Measurements from ENCODE around the gene CRADD. TPM values are rescaled to one million over a fixed set of nuclear protein-coding genes. Genes with fewer than 3 reads are reported as not detected.

Gene CRADD
- polyA plus RNA-seq, 4 donors = 19.0 to 49.4 (median 27.1) TPM

DNA sequence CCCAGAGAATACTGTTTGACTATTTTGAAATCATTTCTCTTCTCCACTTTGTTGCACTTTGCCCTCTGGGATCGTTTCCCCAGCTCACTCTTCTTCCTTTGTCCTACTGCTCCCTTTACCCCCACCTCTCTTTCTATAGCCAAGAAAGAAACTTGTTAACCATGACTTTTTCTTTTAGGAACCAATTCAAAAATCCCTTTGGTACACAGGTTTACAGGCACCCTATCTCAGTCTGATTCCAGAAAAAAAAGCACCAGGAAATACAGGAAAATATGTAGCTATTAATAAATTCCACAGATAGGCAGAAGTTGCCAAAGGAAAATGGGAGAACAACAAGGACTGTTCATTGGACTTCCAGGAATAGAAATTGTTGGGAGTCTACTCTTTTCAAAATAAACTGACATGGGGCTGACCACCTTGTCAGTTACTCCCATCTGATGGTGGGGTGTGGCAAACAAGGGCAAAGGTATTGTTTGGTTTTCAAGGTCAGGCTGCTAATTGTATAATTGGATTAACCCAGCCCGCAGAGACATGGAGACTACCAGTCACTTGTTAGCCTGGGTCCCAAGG is 82.4 kb downstream of the CRADD start:
- DNase-seq = peak; percentile 57 to 61
- H3K27ac ChIP-seq (ENCODE audit: low read depth in 1 of 3, low read length in 2 of 3) = peak overlapping the region in 2 of 3 donors; percentile 15 to 27
- H3K27me3 ChIP-seq (ENCODE audit: control insufficient read depth in 3 of 3, insufficient read depth in 3 of 3, low read length in 3 of 3) = no peaks in the 10 kb centered on the region
- WGBS, 3 donors = 18 to 41% (median 36%) methylated on average over 2 of the region's 2 CpGs
- H3K36me3 ChIP-seq (ENCODE audit: control insufficient read depth in 3 of 3, insufficient read depth in 2 of 3, low read depth in 1 of 3, low read length in 3 of 3) = no peaks in the 10 kb centered on the region
- H3K4me1 ChIP-seq (ENCODE audit: control insufficient read depth in 3 of 3, insufficient read depth in 2 of 3, low read depth in 1 of 3, low read length in 2 of 3) = peaks cover 0 to 14% (median 12%) of the 10 kb centered on the region in 3 donors
- H3K4me3 ChIP-seq (ENCODE audit: low read depth in 1 of 3, low read length in 3 of 3) = no peak overlapping the region
- H3K9me3 ChIP-seq (ENCODE audit: control insufficient read depth in 2 of 2, insufficient read depth in 1 of 2, low read depth in 1 of 2, low read length in 1 of 2) = peaks cover 0 to 6% of the 10 kb centered on the region in 2 donors
- FAIRE-seq = no peak

DNA sequence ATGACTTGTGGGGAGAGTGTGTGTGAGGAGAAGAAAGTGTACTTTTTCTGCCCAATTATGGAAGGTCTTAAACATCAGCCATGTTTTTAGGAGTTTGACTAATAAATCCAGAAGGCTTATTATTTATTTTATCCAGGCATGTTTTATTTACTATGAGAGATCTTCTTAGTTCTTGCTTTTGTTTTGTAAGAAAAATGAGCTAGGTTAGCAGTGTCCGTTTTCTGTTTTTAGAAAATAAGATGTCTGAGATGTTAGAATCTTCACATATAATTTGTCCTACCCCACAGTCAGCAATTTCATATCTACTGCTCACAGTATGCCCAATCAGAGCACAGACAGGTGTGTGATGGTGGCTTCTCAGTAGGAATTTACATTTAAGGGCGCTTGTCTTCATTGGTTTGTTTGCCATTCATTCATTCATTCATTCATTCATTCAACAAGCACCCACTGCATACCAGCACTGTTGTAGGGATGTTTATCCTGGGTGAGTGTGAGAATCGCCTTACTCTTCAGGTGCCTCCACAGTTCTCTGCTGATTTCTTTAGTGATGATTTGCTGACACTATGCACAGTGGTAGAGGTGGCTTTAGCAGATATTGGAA is 83.2 kb downstream of the CRADD start:
- Histone ChIP-seq H3K27ac (ENCODE audit: low read depth in 1 of 3, low read length in 2 of 3) (no peak overlapping the region), H3K4me3 (ENCODE audit: low read depth in 1 of 3, low read length in 3 of 3) (no peak overlapping the region), H3K27me3 (ENCODE audit: control insufficient read depth in 3 of 3, insufficient read depth in 3 of 3, low read length in 3 of 3) (no peaks in the 10 kb centered on the region), H3K36me3 (ENCODE audit: control insufficient read depth in 3 of 3, insufficient read depth in 2 of 3, low read depth in 1 of 3, low read length in 3 of 3) (no peaks in the 10 kb centered on the region), H3K4me1 (ENCODE audit: control insufficient read depth in 3 of 3, insufficient read depth in 2 of 3, low read depth in 1 of 3, low read length in 2 of 3) (peaks cover 0 to 16% (median 12%) of the 10 kb centered on the region in 3 donors), H3K9me3 (ENCODE audit: control insufficient read depth in 2 of 2, insufficient read depth in 1 of 2, low read depth in 1 of 2, low read length in 1 of 2) (peaks cover 0 to 2% of the 10 kb centered on the region in 2 donors)
- 91 to 94% (median 94%) methylated on average over 3 of the region's 3 CpGs for WGBS, 3 donors
- no peak for DNase-seq
- FAIRE-seq = no peak

DNA sequence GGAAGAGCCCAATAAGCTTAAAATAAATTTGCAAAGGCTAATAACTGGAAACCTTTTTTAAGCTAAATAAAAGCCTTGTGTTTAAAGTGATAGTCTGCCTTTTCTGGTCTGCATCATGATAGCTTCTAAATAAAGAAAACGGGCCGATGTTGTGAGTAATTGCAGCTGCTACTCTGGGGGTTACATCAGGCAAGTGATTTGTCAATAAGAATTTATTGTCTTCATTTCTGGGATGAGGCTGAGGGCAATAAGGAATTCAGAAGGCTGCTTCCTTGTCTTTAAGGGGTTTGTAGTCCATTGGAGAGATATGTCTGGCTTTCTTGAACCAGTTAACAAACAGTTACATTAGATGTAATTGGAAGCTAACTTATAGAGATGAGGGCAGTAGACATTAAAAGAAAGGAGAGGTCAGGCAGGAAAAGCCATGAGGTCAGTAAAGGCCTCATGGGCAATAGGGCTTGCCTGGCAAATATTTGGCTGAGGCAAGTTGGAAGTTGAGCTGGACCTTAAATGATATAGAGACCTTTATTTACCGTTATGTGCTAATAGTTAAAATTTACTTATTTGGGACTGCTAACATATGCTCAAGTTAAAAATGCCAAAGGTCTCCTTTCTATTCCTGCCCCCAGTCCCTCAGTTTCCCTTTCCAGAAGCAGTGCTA is 85.0 kb downstream of the CRADD start:
- 62 to 89% (median 88%) methylated on average over 3 of the region's 3 CpGs for WGBS, 3 donors
- peaks cover 0 to 19% (median 17%) of the 10 kb centered on the region in 3 donors for H3K4me1 ChIP-seq (ENCODE audit: control insufficient read depth in 3 of 3, insufficient read depth in 2 of 3, low read depth in 1 of 3, low read length in 2 of 3)

DNA sequence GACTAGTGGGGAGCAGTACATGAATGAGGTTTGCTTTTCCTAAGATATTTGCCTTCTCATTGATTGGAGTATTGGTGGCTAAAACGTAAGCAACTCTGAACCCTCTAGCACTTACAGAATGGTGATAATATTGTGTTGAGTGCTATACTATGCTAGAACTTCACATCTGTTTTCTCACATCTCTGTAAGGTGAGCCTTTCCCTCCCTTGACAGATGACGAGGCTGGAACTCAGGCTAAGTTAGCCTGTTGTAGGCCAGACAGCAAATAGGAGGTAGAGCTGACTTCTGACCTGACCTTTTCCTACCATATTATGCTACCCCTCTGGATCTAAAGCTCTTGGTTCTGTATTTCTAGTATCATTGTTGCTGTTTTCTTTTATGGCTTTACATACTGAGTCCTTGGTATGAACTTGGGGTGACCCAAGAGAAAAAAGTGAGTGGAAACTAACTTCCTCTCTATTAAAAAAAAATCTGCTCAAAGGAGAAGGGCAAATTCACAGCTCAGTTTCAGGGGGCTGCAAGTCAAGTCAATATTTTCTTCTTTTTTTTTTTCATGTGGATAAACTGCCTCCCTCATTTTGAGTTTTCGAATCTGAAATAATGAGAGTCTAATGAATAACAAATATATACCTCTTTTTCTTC is 85.9 kb downstream of the CRADD start:
- no peak overlapping the region for H3K27ac ChIP-seq (ENCODE audit: low read depth in 1 of 3, low read length in 2 of 3)
- no peaks in the 10 kb centered on the region for H3K9me3 ChIP-seq (ENCODE audit: control insufficient read depth in 2 of 2, insufficient read depth in 1 of 2, low read depth in 1 of 2, low read length in 1 of 2)
- no peak overlapping the region for H3K4me3 ChIP-seq (ENCODE audit: low read depth in 1 of 3, low read length in 3 of 3)
- no peaks in the 10 kb centered on the region for H3K36me3 ChIP-seq (ENCODE audit: control insufficient read depth in 3 of 3, insufficient read depth in 2 of 3, low read depth in 1 of 3, low read length in 3 of 3)
- FAIRE-seq (no peak), DNase-seq (no peak)
- H3K27me3 ChIP-seq (ENCODE audit: control insufficient read depth in 3 of 3, insufficient read depth in 3 of 3, low read length in 3 of 3) = no peaks in the 10 kb centered on the region
- WGBS, 3 donors = 95 to 98% (median 97%) methylated on average over 3 of the region's 3 CpGs
- H3K4me1 ChIP-seq (ENCODE audit: control insufficient read depth in 3 of 3, insufficient read depth in 2 of 3, low read depth in 1 of 3, low read length in 2 of 3) = peaks cover 0 to 19% (median 17%) of the 10 kb centered on the region in 3 donors

More for the DNA sequence above, 85.0 kb downstream of the CRADD start:
- no peak for FAIRE-seq
- H3K27ac ChIP-seq (ENCODE audit: low read depth in 1 of 3, low read length in 2 of 3) = no peak overlapping the region
- no peaks in the 10 kb centered on the region for H3K27me3 ChIP-seq (ENCODE audit: control insufficient read depth in 3 of 3, insufficient read depth in 3 of 3, low read length in 3 of 3)
- no peak overlapping the region for H3K4me3 ChIP-seq (ENCODE audit: low read depth in 1 of 3, low read length in 3 of 3)
- H3K9me3 ChIP-seq (ENCODE audit: control insufficient read depth in 2 of 2, insufficient read depth in 1 of 2, low read depth in 1 of 2, low read length in 1 of 2) = no peaks in the 10 kb centered on the region
- no peak for DNase-seq
- no peaks in the 10 kb centered on the region for H3K36me3 ChIP-seq (ENCODE audit: control insufficient read depth in 3 of 3, insufficient read depth in 2 of 3, low read depth in 1 of 3, low read length in 3 of 3)

DNA sequence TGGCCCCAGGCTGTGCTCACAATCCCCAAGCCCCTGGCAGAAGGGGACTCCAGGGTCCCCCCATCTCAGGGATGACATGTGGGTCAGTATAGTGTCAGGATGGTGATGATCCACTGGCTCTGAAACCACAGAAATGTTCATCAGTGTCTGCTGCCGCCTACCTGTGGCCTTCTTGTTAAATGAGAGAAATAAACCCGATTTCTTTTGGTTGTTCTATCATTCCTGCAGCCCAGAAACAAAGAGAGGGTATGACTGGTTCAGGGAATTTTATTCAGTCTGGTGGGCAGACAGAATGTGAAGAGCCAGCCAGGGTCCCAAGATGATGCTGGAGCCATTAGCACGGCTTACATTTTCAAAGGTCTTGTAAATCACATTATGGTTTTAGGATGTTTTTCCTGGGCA is 86.6 kb downstream of the CRADD start:
- FAIRE-seq (no peak), DNase-seq (no peak)
- H3K4me3 ChIP-seq (ENCODE audit: low read depth in 1 of 3, low read length in 3 of 3) = no peak overlapping the region
- no peaks in the 10 kb centered on the region for H3K27me3 ChIP-seq (ENCODE audit: control insufficient read depth in 3 of 3, insufficient read depth in 3 of 3, low read length in 3 of 3)
- H3K4me1 ChIP-seq (ENCODE audit: control insufficient read depth in 3 of 3, insufficient read depth in 2 of 3, low read depth in 1 of 3, low read length in 2 of 3) = peaks cover 0 to 19% (median 17%) of the 10 kb centered on the region in 3 donors
- no peaks in the 10 kb centered on the region for H3K9me3 ChIP-seq (ENCODE audit: control insufficient read depth in 2 of 2, insufficient read depth in 1 of 2, low read depth in 1 of 2, low read length in 1 of 2)
- H3K27ac ChIP-seq (ENCODE audit: low read depth in 1 of 3, low read length in 2 of 3) = no peak overlapping the region
- H3K36me3 ChIP-seq (ENCODE audit: control insufficient read depth in 3 of 3, insufficient read depth in 2 of 3, low read depth in 1 of 3, low read length in 3 of 3) = no peaks in the 10 kb centered on the region
- WGBS, 3 donors = 79 to 89% (median 85%) methylated on average over 3 of the region's 3 CpGs

DNA sequence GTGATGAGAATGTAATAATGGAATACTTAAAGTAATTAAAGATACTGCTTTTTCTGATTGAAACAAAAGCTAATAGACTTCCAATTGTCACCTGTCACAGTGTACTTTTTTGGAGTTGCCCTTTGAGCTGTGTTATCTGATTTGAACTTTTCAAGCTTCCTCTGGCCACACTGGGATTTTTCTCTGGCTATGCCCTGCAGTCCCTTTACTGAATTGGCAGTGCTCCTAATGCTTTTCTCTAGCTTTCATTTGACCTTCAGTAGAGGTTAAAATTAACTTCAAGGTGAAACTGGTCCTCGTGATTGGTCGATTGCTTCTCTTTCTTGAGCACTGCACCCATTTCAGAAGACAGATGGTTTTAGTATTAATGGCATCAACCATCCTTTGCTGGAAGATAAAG is 89.2 kb downstream of the CRADD start:
- Histone ChIP-seq H3K27me3 (ENCODE audit: control insufficient read depth in 3 of 3, insufficient read depth in 3 of 3, low read length in 3 of 3) (no peaks in the 10 kb centered on the region), H3K4me1 (ENCODE audit: control insufficient read depth in 3 of 3, insufficient read depth in 2 of 3, low read depth in 1 of 3, low read length in 2 of 3) (peaks cover 0 to 9% (median 3%) of the 10 kb centered on the region in 3 donors), H3K4me3 (ENCODE audit: low read depth in 1 of 3, low read length in 3 of 3) (no peak overlapping the region), H3K9me3 (ENCODE audit: control insufficient read depth in 2 of 2, insufficient read depth in 1 of 2, low read depth in 1 of 2, low read length in 1 of 2) (no peaks in the 10 kb centered on the region), H3K27ac (ENCODE audit: low read depth in 1 of 3, low read length in 2 of 3) (no peak overlapping the region), H3K36me3 (ENCODE audit: control insufficient read depth in 3 of 3, insufficient read depth in 2 of 3, low read depth in 1 of 3, low read length in 3 of 3) (no peaks in the 10 kb centered on the region)
- whole genome bisulfite sequencing, 3 donors = 32 to 68% (median 38%) methylated on average over 2 of the region's 2 CpGs
- FAIRE-seq (no peak), DNase-seq (no peak)

DNA sequence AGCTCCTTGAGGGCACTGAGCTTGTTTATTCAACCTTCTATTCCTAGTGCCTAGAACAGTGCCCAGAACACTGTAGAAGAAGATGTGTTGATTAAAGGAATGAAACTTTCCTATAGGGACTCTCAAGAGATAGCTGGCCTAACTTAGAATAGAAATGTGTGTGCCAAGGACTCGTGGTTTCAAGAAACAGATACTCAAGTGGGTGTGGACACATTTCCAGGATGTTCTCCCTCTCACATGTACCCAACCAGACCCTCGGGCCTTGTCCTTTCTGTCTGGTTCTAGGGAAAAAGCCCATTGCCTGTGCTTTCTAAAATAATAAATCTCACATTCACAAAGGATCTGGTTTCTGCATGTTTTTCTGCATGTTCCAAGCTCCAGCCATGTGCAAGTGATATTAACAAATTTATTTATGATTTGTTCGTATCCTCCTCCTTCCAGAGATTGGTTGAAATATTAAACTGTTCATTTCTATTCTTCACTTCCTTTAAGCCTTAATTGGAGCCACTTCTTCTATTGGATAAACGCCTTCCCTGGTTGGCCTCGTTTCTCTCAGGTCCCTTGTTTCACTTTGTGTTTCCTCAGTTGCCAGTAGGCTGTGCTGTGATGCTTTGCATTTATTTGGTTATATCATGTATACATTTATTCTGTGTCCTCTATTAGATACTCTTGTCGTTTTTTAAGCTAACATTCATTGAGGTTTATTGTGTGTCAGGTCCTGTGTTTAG is 89.8 kb downstream of the CRADD start:
- no peaks in the 10 kb centered on the region for H3K36me3 ChIP-seq (ENCODE audit: control insufficient read depth in 3 of 3, insufficient read depth in 2 of 3, low read depth in 1 of 3, low read length in 3 of 3)
- no peaks in the 10 kb centered on the region for H3K9me3 ChIP-seq (ENCODE audit: control insufficient read depth in 2 of 2, insufficient read depth in 1 of 2, low read depth in 1 of 2, low read length in 1 of 2)
- DNase-seq (peak; percentile 51 to 71), FAIRE-seq (peak; percentile 70)
- no peaks in the 10 kb centered on the region for H3K27me3 ChIP-seq (ENCODE audit: control insufficient read depth in 3 of 3, insufficient read depth in 3 of 3, low read length in 3 of 3)
- no peak overlapping the region for H3K4me3 ChIP-seq (ENCODE audit: low read depth in 1 of 3, low read length in 3 of 3)
- H3K27ac ChIP-seq (ENCODE audit: low read depth in 1 of 3, low read length in 2 of 3) = peak overlapping the region in 1 of 3 donors; percentile 54
- peaks cover 0 to 9% (median 3%) of the 10 kb centered on the region in 3 donors for H3K4me1 ChIP-seq (ENCODE audit: control insufficient read depth in 3 of 3, insufficient read depth in 2 of 3, low read depth in 1 of 3, low read length in 2 of 3)
- WGBS, 3 donors = 15 to 29% (median 25%) methylated on average over 6 of the region's 6 CpGs

DNA sequence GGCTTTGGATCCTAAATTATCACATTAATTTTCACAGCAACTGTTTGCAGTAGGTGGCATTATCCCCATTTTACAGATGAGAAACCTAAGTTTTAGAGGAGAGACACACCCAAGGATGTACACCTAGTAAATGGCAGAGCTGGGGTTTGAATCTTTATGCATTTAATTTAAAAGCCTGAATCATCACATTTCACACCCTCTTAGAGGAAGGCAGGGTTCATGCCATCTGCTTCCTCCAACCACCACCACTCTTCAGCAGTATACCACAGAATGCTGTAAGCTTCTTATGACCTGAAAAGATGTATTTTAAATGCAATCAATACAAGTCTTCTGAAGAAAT is 90.3 kb downstream of the CRADD start:
- no peak overlapping the region for H3K27ac ChIP-seq (ENCODE audit: low read depth in 1 of 3, low read length in 2 of 3)
- no peaks in the 10 kb centered on the region for H3K27me3 ChIP-seq (ENCODE audit: control insufficient read depth in 3 of 3, insufficient read depth in 3 of 3, low read length in 3 of 3)
- FAIRE-seq (no peak), DNase-seq (no peak)
- no peaks in the 10 kb centered on the region for H3K36me3 ChIP-seq (ENCODE audit: control insufficient read depth in 3 of 3, insufficient read depth in 2 of 3, low read depth in 1 of 3, low read length in 3 of 3)
- no peak overlapping the region for H3K4me3 ChIP-seq (ENCODE audit: low read depth in 1 of 3, low read length in 3 of 3)
- peaks cover 0 to 7% (median 3%) of the 10 kb centered on the region in 3 donors for H3K4me1 ChIP-seq (ENCODE audit: control insufficient read depth in 3 of 3, insufficient read depth in 2 of 3, low read depth in 1 of 3, low read length in 2 of 3)
- H3K9me3 ChIP-seq (ENCODE audit: control insufficient read depth in 2 of 2, insufficient read depth in 1 of 2, low read depth in 1 of 2, low read length in 1 of 2) = no peaks in the 10 kb centered on the region

All from small intestine (tissue), 7 donors.